ENCODE measurements around the gene MBOAT7. TPM values are rescaled to one million over a fixed set of nuclear protein-coding genes. Genes with fewer than 3 reads are reported as not detected.

MBOAT7 gene
- total and polyA plus RNA-seq, 2 donors (not counting 3 experiments of a cell fraction or from before 2014, with no cell fraction given) = 204 to 218 TPM

- DNase-seq (ENCODE audit: low read depth, low spot score) (no peak), FAIRE-seq (no peak)
- intact Hi-C loops (cut with micrococcal nuclease) (no loop called here), dilution Hi-C loops (cut with MboI; ENCODE audit: extremely low pct_ligation_motif_present, low sequenced_read_pairs) (no loop called here)
- BruUV-seq (replicated peaks) = no TSS peak
- Histone ChIP-seq H3K4me3 (replicated peaks in 1 of 3; ENCODE audit: insufficient read depth in 1 of 3, low read depth in 1 of 3, low read length in 3 of 3) (no peak overlapping the region), H4K20me1 (replicated peaks; ENCODE audit: control insufficient read depth, extremely low read depth, insufficient read depth, low read length) (no peaks in the 10 kb centered on the region), H3K27ac (ENCODE audit: insufficient read depth, low read depth, low read length) (no peak overlapping the region), H3K36me3 (ENCODE audit: control insufficient read depth in 2 of 2, extremely low read depth in 1 of 2, insufficient read depth in 2 of 2, low read length in 2 of 2) (peaks cover 29 to 60% of the 10 kb centered on the region in 2 experiments), H3K79me2 (ENCODE audit: control insufficient read depth, insufficient read depth, low read length) (peaks cover 20% of the 10 kb centered on the region), H3K9ac (replicated peaks; ENCODE audit: extremely low read depth, insufficient read depth, low read length) (no peak overlapping the region), H3K9me1 (replicated peaks; ENCODE audit: control insufficient read depth, extremely low read depth, insufficient read depth, low read length) (no peaks in the 10 kb centered on the region), H3K4me1 (ENCODE audit: control insufficient read depth, extremely low read depth, insufficient read depth, low read length) (no peaks in the 10 kb centered on the region), H2AFZ (ENCODE audit: low read depth, low read length) (no peak overlapping the region), H3K9me3 (replicated peaks; ENCODE audit: control insufficient read depth, insufficient read depth, low read length) (no peaks in the 10 kb centered on the region), H3K4me2 (ENCODE audit: insufficient read depth, low read length) (no peak overlapping the region), H3K27me3 (ENCODE audit: control insufficient read depth in 2 of 2, insufficient read depth in 2 of 2, low read length in 2 of 2) (no peaks in the 10 kb centered on the region)
- TF ChIP-seq MYC (IDR thresholded peaks at IDR 0.05; ENCODE audit: low read depth, low read length) (no peak), EZH2 (IDR thresholded peaks at IDR 0.05; ENCODE audit: borderline replicate concordance, low read depth, low read length, severe bottlenecking) (no peak), GATA2 (IDR thresholded peaks at IDR 0.05; ENCODE audit: insufficient read depth, insufficient read length, low read depth, low read length) (no peak), CTCF (IDR thresholded peaks at IDR 0.05; ENCODE audit: extremely low read depth in 1 of 2, insufficient read depth in 1 of 2, low read depth in 1 of 2, low read length in 2 of 2) (no peak), FOS (IDR thresholded peaks at IDR 0.05; ENCODE audit: borderline replicate concordance, insufficient read depth, low read length) (no peak), POLR2A (IDR thresholded peaks at IDR 0.05; ENCODE audit: low read depth, low read length) (no peak), POLR2AphosphoS5 (IDR thresholded peaks at IDR 0.05; ENCODE audit: insufficient read depth, low read depth, low read length) (no peak), JUN (IDR thresholded peaks at IDR 0.05; ENCODE audit: borderline replicate concordance, insufficient read depth, insufficient read length, low read depth) (no peak), MAX (IDR thresholded peaks at IDR 0.05; ENCODE audit: insufficient read depth, insufficient read length) (no peak)
- ChIA-PET CTCF (no interaction called here), POLR2A (interaction anchor here (0.6 kb wide), 1 partner anchor 713 kb away, joined by 5 read pairs; no protein-coding TSS in a partner anchor)
Measured at GRCh38 chr19:54145541-54146158, 43.7 kb downstream of the MBOAT7 start.
